A204.1 (cell line): ENCODE measurements around the gene SQSTM1.
"Not testable (repeated sequence)": the region's sequence is repeated elsewhere in the genome, so short reads cannot be mapped to it uniquely, and the experiment has no call there.

Experiments
- FAIRE-seq: peaks from 2 replicates; lab custom pipeline; 2012; peaks lifted over from hg19 to GRCh38; lab: Jason Lieb, UNC

The SQSTM1 gene

GRCh38 chr5:179858586-179859427 is 38.1 kb downstream of the SQSTM1 start, which contains the start of gene MRNIP:
Gene MRNIP, minus strand, starts transcription at chr5:179858817. Its CDS starts 21 bp downstream, at chr5:179858796.
- FAIRE-seq = peak; percentile 27

- no peak for FAIRE-seq
Observed at GRCh38 chr5:179860301-179860700, 39.6 kb downstream of the SQSTM1 start.

- no peak for FAIRE-seq
Observed at GRCh38 chr5:179862296-179862695, 41.6 kb downstream of the SQSTM1 start.

DNA sequence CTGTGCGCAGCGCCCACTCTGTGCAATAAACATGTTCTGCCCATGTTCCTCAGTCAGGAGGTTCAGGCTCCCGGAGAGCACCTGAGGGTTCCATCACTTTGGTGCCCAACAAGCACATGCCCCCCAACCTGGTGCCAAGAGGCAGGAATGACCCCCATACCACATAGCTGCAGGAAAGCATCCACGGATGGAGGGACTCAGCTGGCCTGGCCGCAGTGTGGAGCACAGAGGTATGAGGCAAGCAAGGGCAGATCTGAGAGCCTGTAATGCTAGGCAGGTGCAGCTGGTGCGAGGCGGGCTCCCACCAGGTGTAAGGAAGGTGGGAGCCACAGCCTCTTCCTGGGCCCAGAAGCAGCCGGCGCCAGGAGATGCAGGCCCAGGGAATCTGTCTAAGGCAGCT is 42.2 kb downstream of the SQSTM1 start:
- no peak for FAIRE-seq

- FAIRE-seq = no peak
Observed at GRCh38 chr5:179863449-179864085, 42.9 kb downstream of the SQSTM1 start.

- no peak for FAIRE-seq
Observed at GRCh38 chr5:179864686-179865085, 44.0 kb downstream of the SQSTM1 start.

DNA sequence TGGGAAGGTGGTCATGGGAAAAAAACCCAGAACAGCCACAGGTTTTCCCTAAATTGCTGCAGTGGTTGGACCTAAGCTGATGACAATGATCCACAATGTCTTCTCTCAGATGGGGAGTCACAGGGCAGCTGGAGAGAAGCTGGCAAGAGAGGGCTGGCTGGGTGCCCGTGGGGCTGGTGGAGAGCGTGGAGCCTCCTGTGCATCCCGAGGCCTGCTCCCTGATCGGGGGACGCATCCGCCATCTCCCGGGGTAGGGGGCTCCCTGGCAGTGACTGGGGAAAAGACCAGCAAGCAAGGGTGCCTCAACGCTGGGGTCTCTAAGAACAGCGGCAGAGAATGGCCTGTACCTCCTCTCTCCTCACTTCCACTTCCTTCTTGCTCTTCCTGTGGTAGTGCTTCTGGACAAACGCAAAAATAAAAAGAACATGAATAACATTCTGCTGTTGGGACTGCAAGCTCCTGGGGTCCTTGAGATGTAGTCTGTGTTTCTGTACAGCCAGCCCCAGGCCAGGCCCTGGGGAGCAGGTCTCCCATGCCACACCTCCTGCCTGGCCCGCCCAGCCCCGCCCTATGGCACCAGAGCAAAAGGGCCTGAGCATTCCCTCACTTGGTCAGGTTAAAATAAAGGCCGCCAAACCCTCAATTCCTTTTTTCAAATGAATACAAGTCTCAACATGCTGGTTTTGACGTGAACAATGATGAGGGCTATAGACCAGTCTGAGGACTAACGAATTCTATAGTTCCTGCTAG is 45.0 kb downstream of the SQSTM1 start:
- FAIRE-seq = no peak

GRCh38 chr5:179866241-179867078 is 45.8 kb downstream of the SQSTM1 start:
- FAIRE-seq = no peak

- no peak for FAIRE-seq
Observed at GRCh38 chr5:179867079-179867465, 46.4 kb downstream of the SQSTM1 start.

DNA sequence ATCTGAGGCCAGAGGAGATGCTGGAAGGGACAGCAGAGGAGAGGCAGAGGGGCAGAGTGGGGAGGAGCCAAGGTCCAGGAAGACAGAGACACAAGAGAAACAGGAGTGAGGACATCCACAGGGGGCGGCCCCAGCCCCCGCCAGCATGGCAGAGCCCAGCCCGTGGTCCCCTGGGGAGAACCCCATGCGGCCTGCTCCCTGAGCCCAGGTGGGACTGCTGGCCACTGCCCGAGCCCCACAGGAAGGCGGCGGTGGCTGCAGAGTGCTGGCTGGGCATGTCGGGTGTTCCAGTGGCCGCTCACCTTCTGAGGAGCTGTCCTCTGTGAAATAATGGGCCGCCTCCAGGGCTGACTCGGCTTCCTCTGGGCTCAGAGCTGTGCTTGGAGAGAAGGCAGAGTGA is 46.8 kb downstream of the SQSTM1 start:
- no peak for FAIRE-seq

DNA sequence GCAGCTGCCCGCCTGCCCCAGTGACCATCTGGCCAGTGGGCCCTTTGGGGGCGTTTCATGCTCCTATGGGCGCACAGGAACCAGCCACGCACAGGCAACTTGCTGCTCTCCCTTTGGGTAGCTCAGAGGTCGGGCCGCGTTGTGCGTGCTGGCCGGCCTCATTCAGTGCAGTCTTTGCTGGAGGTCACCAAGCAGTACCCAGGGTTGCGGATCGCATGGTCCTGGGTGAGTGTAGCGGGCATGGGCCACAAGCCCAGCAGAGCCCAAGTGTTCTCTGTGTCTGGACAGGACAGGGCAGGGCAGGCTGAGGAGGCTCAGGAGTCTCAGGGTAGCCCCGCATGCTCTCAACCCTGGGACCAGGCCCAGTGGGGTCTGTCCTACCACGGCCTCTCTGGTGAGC is 47.8 kb downstream of the SQSTM1 start:
- FAIRE-seq = no peak

GRCh38 chr5:179869101-179869500 is 48.4 kb downstream of the SQSTM1 start:
- no peak for FAIRE-seq

DNA sequence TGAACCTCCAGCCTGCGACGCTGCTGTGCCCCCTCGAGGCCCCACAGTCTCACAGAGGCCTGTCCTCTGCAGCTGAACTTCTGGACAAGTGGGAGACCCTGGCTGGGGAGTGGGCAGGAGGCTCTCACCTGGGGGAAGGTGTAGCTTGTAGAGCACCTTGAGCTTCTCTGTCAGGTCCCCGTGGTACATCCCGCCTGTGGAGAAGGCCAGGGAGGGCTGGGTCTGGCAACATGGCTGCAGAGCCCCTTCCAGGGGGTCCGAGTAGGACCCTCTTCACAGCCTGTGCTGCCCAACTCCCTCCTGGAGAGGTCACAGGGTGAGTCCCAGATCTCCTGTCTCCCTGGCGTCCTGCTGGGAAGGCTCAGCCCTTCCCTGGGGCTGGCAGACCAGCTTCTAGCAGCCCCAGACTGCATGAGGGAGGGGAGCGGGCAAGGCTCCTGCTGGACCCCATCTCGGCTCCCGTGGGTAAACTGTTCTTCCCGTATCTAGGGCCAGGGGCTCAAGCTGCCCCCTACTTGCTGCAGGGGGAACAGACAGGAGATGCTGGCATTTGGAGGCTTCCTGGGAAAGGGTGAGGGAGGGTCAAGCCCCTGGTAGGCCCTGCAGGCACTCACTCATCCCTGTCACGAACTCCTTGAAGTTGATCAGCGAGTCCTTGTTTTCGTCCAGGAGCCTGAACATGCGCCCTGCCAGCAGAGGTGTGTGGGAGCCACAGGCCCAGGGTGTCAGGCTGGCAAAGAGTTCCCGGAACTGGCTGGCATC is 49.1 kb downstream of the SQSTM1 start:
- FAIRE-seq = no peak

GRCh38 chr5:179870403-179870903 is 49.7 kb downstream of the SQSTM1 start:
- FAIRE-seq = no peak

- FAIRE-seq = no peak
Observed at GRCh38 chr5:179870952-179871351, 50.2 kb downstream of the SQSTM1 start.

DNA sequence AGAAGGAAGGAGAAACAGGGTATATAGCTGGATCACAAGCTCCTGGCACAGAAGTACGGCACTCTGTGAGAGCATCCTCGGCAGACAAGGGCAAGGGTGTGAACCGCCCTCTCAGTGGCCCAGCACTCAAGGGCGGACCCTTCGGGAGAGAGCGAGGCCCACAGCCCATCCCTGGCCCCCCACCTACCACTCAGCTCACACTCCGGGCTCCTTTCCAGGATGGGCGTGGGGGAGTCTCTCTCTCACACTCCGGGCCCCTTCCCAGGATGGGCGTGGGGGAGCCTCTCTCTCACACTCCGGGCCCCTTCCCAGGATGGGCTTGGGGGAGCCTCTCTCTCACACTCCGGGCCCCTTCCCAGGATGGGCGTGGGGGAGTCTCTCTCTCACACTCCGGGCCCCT is 50.8 kb downstream of the SQSTM1 start:
- FAIRE-seq = not testable (repeated sequence)

- FAIRE-seq = no peak
Observed at GRCh38 chr5:179872055-179872827, 51.5 kb downstream of the SQSTM1 start.

- FAIRE-seq = no peak
Observed at GRCh38 chr5:179872828-179873575, 52.3 kb downstream of the SQSTM1 start.

- FAIRE-seq = no peak
Observed at GRCh38 chr5:179873588-179874110, 52.9 kb downstream of the SQSTM1 start.
